HL-60/S4 treated with phorbol 12-myristate 13-acetate at 8.2 ng/mL for 4 days and 3 days (cell line): ENCODE data around the gene C19orf67.
"Not testable (repeated sequence)": the region's sequence is repeated elsewhere in the genome, so short reads cannot be mapped to it uniquely, and the experiment has no call there.

Source experiments
- in situ Hi-C: fragments of 300-500 bp; cut with MboI; formaldehyde crosslinking; loops from 2 replicates; pipeline ENCODE4 v1.15.0; 2022; ENCODE audit warnings: low sequenced_read_pairs

C19orf67 gene

DNA sequence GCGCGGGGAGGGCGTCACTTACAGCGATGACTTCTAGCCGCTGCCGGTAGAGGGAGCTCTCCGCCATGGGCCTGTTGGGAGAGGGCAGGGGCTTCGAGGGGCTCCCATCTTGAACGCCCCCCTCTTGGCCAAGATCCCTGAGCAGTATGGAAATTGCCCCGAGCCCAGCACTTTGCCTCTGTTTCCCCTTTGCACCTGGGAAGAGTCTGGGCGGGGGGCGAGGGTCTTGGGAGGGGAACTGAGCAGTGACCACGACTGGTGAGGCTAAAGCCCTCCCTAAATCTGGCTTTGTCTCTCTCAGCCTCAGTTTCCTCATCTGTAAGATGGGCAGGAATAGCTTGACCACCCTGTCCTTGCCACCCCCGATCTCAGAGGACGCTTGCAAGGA, 26.5 kb downstream of the C19orf67 start:
- in situ Hi-C loops, result no loop called here

- in situ Hi-C loops, result no loop called here
These were observed 27.1 kb downstream of the C19orf67 start for GRCh38 chr19:14058182-14059092.

DNA sequence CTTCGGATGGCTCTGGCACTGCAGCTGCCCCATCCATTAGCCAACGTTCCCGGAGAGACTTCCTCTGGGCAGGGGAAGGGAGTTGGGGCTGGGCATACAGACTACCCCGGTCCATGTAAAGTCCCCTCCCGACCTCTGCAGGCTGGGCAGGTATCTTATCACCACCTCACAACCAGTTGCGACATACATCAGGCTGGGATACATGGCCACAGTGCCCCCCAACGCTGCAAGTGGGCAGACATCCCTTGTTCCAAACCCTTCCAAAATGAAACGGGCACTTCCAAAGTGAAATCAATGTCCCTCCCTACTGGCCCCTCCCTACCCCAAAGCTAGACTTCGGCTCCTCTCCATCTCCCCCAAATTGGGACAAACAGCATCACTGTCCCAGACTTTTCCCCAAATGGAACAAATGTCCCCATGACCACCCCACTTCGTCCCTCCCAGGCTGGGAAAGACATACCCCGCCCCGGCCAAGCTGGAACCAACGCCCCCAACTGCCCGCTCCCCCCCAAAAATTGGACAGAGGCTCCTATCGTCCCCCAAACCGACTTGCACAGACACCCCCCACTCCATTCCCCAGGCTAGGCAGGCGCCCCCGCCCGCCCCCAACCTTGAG, 28.7 kb downstream of the C19orf67 start:
- in situ Hi-C loops, result no loop called here

- in situ Hi-C loops, result no loop called here
These were observed 29.4 kb downstream of the C19orf67 start for GRCh38 chr19:14056069-14056666.

GRCh38 chr19:14055396-14055795, 30.2 kb downstream of the C19orf67 start:
- in situ Hi-C loops, result no loop called here

GRCh38 chr19:14054721-14055120, 30.9 kb downstream of the C19orf67 start:
- in situ Hi-C loops, result no loop called here

GRCh38 chr19:14054099-14054498, 31.5 kb downstream of the C19orf67 start:
- in situ Hi-C loops, result no loop called here

DNA sequence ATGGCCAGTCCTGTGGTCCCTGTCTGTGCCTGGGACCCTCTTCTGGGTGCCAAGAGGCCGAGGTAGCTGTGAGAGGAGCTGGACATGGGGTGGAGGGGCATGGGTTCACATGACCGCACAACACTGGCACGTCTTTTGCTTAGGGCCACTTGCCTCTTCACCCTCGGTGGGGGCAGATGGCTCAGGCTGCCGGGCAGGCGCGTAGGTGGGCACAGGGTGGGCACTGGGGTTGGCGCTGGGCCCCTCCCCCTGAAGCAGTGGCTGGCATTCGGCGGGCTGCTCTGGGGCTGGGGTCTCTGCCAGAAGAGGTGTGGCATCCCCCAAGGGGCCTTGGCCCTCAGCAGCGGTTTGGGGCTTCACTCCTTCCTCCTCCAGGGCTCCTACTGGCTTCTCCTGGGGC, 32.1 kb downstream of the C19orf67 start:
- in situ Hi-C loops, result no loop called here

GRCh38 chr19:14053032-14053431, 32.6 kb downstream of the C19orf67 start:
- in situ Hi-C loops, result no loop called here

DNA sequence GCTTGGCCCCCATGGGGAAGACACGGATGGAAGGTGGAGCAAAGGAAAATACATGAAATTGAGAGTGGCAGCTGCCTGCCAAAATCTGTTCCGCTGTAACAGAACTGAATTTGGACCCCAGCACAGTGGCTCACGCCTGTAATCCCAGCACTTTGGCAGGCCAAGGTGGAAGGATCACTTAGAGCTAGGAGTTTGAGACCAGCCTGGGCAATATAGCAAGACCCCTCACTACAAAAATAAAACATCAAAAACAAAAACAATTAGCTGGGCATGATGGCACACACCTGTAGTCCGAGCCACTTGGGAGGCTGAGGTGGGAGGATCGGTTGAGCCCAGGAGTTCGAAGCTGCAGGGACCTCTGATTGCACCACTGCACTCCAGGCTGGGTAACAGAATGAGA, 33.1 kb downstream of the C19orf67 start:
- in situ Hi-C loops, result no loop called here

GRCh38 chr19:14051980-14052379, 33.6 kb downstream of the C19orf67 start:
- in situ Hi-C loops, result no loop called here

- in situ Hi-C loops, result not testable (repeated sequence)
These were observed 34.6 kb downstream of the C19orf67 start for GRCh38 chr19:14050961-14051360.

DNA sequence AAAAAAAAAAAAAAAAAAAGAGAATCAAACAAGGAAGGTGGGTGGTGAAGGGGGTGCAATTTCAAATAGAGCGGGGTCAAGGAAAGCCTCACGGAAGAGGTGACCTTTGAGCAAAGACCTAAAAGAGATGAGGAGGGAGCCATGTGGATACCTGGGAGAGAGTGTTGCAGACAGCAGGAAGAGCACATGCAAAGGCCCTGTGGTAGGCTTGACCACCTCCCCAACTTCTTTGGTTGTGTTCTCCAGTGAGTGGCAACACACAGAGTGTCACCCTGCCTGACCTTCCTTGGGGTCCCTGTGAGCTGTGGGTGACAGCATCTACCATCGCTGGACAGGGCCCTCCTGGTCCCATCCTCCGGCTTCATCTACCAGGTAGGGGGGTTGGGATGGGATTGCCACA, 35.1 kb downstream of the C19orf67 start:
- in situ Hi-C loops, result no loop called here

GRCh38 chr19:14048443-14049153, 37.0 kb downstream of the C19orf67 start:
- in situ Hi-C loops, result no loop called here

- in situ Hi-C loops, result not testable (repeated sequence)
These were observed 37.7 kb downstream of the C19orf67 start for GRCh38 chr19:14047866-14048265.

DNA sequence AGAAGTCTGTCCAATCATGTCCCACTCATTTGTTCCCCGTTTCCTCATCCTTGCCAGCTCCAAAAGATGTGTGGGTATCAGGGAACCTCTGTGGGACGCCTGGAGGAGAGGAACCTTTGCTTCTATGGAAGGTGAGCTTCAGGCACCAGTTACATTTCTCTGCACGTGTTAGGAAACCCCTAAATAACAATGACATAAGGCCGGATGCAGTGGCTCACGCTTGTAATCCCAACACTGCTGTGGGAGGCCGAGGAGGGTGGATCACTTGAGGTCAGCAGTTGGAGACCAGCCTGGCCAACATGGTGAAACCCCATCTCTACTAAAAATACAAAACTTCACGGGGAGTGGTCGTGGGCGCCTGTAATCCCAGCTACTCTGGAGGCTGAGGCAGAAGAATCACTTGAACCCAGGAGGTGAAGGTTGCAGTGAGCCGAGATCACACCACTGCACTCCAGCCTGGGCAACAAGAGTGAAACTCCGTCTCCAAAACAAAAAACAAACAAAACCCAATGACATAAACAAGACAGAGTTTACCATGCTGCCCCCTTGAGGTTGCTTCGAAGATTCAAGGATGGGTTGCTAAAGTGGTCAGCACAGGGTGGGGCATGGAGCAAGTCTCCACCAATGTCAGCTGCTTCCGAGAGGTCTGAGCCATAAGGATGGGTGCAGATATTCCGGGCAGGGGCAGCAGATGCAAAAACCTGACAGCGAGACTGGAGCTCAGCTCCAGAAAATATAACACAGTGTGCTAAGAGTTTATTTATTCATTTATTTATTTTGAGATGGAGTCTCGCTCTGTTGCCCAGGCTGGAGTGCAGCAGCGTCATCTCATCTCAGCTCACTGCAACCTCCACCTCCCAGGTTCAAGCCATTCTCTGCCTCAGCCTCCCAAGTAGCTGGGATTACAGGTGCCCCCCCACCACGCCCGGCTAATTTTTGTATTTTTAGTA, 42.6 kb downstream of the C19orf67 start:
- in situ Hi-C loops, result not testable (repeated sequence)

DNA sequence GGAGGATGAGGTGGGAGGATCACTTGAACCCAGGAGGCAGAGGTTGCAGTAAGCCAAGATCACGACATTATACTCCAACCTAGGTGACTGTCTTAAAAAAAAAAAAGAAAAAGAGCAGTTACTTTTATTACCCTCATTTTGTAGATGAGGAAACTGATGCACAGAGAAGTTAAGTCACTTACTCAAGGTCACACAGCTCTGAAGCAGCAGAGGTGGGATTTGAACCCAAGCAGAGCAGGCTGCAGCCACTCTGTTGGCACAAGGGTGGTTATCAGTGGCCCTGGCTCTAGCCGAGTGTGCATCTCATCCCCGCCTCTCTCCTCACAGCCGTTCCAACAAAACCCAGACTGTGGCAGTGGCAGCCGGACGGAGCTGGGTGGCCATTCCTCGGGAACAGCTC, 46.4 kb downstream of the C19orf67 start:
- in situ Hi-C loops, result no loop called here

DNA sequence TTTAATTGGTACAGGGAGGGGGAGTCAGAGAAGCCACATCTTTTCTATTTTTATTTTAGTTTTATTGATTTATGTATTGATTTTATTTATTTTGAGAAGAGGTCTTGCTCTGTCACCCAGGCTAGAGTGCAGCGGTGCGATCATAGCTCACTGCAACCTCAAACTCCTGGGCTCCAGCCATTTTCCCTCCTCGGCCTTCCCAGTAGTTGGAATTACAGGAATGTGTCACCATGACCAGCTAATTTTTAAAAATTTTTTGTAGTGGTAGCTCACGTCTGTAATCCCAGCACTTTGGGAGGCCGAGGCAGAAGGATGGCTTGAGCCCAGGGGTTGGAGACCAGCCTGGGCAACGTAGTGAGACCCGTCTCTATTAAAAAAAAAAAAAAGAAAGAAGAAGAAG, 49.9 kb downstream of the C19orf67 start:
- in situ Hi-C loops, result no loop called here

GRCh38 chr19:14035159-14035558, 50.4 kb downstream of the C19orf67 start:
- in situ Hi-C loops, result not testable (repeated sequence)

- in situ Hi-C loops, result no loop called here
These were observed 51.6 kb downstream of the C19orf67 start for GRCh38 chr19:14033946-14034345.
